Testis (tissue), 3 donors: ENCODE data around the gene PAMR1. TPM values are rescaled to one million over a fixed set of nuclear protein-coding genes. Genes with fewer than 3 reads are reported as not detected.

ENCODE experiments used
- DNase-seq: peaks from one replicate; pipeline ENCODE4 v3.0.0-alpha.2; 2019
- H3K27ac ChIP-seq, 2 donors: fragments of 200-600 bp; sonication (generic); one replicate each; pipeline ENCODE4 v1.5.1; 2019
- H3K27me3 ChIP-seq: fragments of 200-600 bp; sonication (generic); one replicate; pipeline ENCODE4 v1.5.1; 2019
- H3K36me3 ChIP-seq: fragments of 200-600 bp; sonication (generic); one replicate; pipeline ENCODE4 v1.5.1; 2017; ENCODE audit warnings: low read depth; ENCODE audit errors: missing control alignments
- H3K4me1 ChIP-seq: fragments of 200-600 bp; sonication (generic); one replicate; pipeline ENCODE4 v1.5.1; 2019
- H3K4me3 ChIP-seq, 2 donors: fragments of 200-600 bp; sonication (generic); one replicate each; pipeline ENCODE4 v1.5.1; 2017 to 2019
- H3K9me3 ChIP-seq: fragments of 200-600 bp; sonication (generic); one replicate; pipeline ENCODE4 v1.5.1; 2017
- CTCF ChIP-seq, 3 experiments: fragments of 450-650 bp in 2 of 3; fragments of 200-600 bp in 1 of 3; sonication (generic) in 1 of 3; IDR thresholded peaks; one replicate each; pipeline ENCODE4 v1.5.1; 2016 to 2019; ENCODE audit warnings: antibody characterized with exemption in 3 of 3, mild to moderate bottlenecking in 2 of 3, moderate library complexity in 1 of 3
- POLR2A ChIP-seq: fragments of 450-650 bp; IDR thresholded peaks from one replicate; pipeline ENCODE4 v1.6.1; 2017; ENCODE audit warnings: antibody characterized with exemption, mild to moderate bottlenecking, moderate library complexity
- WGBS, 2 donors: methylation state at CpG; one replicate each; pipeline ENCODE4 v1.1.5; 2018; 5-methylcytosine and 5-hydroxymethylcytosine counted together
- intact Hi-C: fragments of 100-400 bp; cut with DNase I; formaldehyde crosslinking; loops from one replicate; pipeline ENCODE4 v1.15.1; 2023; ENCODE audit warnings: low total_unique reads
- polyA plus RNA-seq: library from polyadenylated mRNA; stranded (reverse); fragments of 350-450 nt; fragmentation: Illumina TruSeq; extraction: RNeasy Lipid Tissue Mini Kit (QIAGEN cat#74804); gene quantifications from one replicate; pipeline ENCODE4 v1.2.3, GENCODE V29; 2014; ENCODE audit warnings: low read depth, low replicate concordance; ENCODE audit not compliant: insufficient read depth
- total RNA-seq, 2 donors: library from RNA; depleted of rRNA; stranded (reverse); fragments of >200 nt; gene quantifications; one replicate each; pipeline ENCODE4 v1.2.3, GENCODE V29; 2016

Gene PAMR1
- total and polyA plus RNA-seq, 3 donors from 2014 or later: 0.55 to 13.2 (median 1.5) TPM

- DNase-seq: no peak
- no peaks in the 10 kb centered on the region for H3K36me3 ChIP-seq
- WGBS, 2 donors: 4 to 7% methylated on average over 46 to 67 of the region's 69 CpGs
These were observed 106.9 kb downstream of the PAMR1 start for GRCh38 chr11:35418282-35419183.

DNA sequence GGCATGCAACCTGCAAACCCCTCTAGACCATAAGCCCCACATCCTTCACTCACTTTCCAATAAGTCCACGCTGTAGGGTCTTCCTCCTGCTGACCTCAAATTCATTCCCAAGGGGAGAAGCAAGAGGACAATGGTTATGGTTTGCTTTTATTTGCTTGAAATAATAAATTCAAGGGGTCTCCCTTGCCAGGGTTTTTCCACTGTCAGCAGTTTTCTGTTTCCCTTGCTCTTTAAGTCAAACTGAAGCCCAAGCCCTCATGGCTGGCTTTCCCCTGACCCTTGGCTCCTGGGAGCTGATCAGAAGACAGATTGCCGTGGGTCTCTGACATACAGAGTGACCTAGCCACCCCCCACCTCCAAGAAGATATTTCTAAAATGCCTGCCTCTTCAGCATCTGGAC lies 109.9 kb downstream of the PAMR1 start:
- H3K9me3 ChIP-seq: no peaks in the 10 kb centered on the region
- TF ChIP-seq POLR2A: no peak
- no peaks in the 10 kb centered on the region for H3K27me3 ChIP-seq
- WGBS, 2 donors: 47 to 80% methylated on average over 2 of the region's 2 CpGs
- H3K4me1 ChIP-seq: peaks cover 4% of the 10 kb centered on the region
- no peaks in the 10 kb centered on the region for H3K36me3 ChIP-seq
- intact Hi-C loops: no loop called here
- H3K4me3 ChIP-seq: no peak overlapping the region
- DNase-seq: no peak
- no peak overlapping the region for H3K27ac ChIP-seq

More at GRCh38 chr11:35418282-35419183, 106.9 kb downstream of the PAMR1 start:
- Histone ChIP-seq H3K4me1 (peaks cover 4% of the 10 kb centered on the region), H3K4me3 (peak overlapping the region; percentile 27 to 50), H3K27me3 (no peaks in the 10 kb centered on the region), H3K9me3 (no peaks in the 10 kb centered on the region), H3K27ac (no peak overlapping the region)
- intact Hi-C loops: no loop called here
- TF ChIP-seq POLR2A: no peak
- no peak for TF ChIP-seq CTCF (IDR thresholded peaks at IDR 0.05)

GRCh38 chr11:35414776-35415175 lies 110.6 kb downstream of the PAMR1 start:
- H3K36me3 ChIP-seq: no peaks in the 10 kb centered on the region
- 47 to 65% methylated on average over 2 of the region's 2 CpGs for WGBS, 2 donors
- H3K9me3 ChIP-seq: no peaks in the 10 kb centered on the region
- H3K27ac ChIP-seq: no peak overlapping the region
- no peak for TF ChIP-seq CTCF (IDR thresholded peaks at IDR 0.05)
- TF ChIP-seq POLR2A: no peak
- no peaks in the 10 kb centered on the region for H3K27me3 ChIP-seq
- peaks cover 4% of the 10 kb centered on the region for H3K4me1 ChIP-seq
- H3K4me3 ChIP-seq: no peak overlapping the region
- DNase-seq: no peak
- intact Hi-C loops: no loop called here

- 69 to 77% methylated on average over 6 of the region's 6 CpGs for WGBS, 2 donors
- Histone ChIP-seq H3K36me3 (no peaks in the 10 kb centered on the region), H3K4me3 (no peak overlapping the region), H3K27ac (no peak overlapping the region), H3K4me1 (no peaks in the 10 kb centered on the region), H3K9me3 (no peaks in the 10 kb centered on the region), H3K27me3 (no peaks in the 10 kb centered on the region)
- TF ChIP-seq CTCF (IDR thresholded peaks at IDR 0.05) (no peak), POLR2A (no peak)
- no peak for DNase-seq
- intact Hi-C loops: no loop called here
These were observed 111.1 kb downstream of the PAMR1 start for GRCh38 chr11:35414311-35414710.

- Histone ChIP-seq H3K4me1 (no peaks in the 10 kb centered on the region), H3K36me3 (no peaks in the 10 kb centered on the region), H3K4me3 (no peak overlapping the region), H3K27ac (no peak overlapping the region), H3K27me3 (no peaks in the 10 kb centered on the region), H3K9me3 (no peaks in the 10 kb centered on the region)
- no peak for TF ChIP-seq CTCF (IDR thresholded peaks at IDR 0.05)
- no peak for TF ChIP-seq POLR2A
- intact Hi-C loops: no loop called here
- no peak for DNase-seq
- 86 to 88% methylated on average over 3 of the region's 3 CpGs for WGBS, 2 donors
These were observed 111.8 kb downstream of the PAMR1 start for GRCh38 chr11:35413598-35413997.
